Fibroblast of pulmonary artery (primary cell): Measurements from ENCODE around the gene KAZALD1.

Experiments
- DNase-seq: peaks from one replicate; pipeline ENCODE4 v3.0.0-alpha.2; 2010; ENCODE audit warnings: low read depth
- H3K4me3 ChIP-seq: replicated peaks from 2 replicates; pipeline ENCODE4 v1.5.1; 2011; ENCODE audit warnings: low read depth, mild to moderate bottlenecking, control low read depth, low read length, moderate library complexity
- TF ChIP-seq, protein P1 (sequence below): IDR thresholded peaks from 2 replicates; pipeline ENCODE4 v1.5.1; 2011; ENCODE audit warnings: mild to moderate bottlenecking, control low read depth, low read length, inconsistent platforms; ENCODE audit errors: missing control alignments

The KAZALD1 gene

DNA sequence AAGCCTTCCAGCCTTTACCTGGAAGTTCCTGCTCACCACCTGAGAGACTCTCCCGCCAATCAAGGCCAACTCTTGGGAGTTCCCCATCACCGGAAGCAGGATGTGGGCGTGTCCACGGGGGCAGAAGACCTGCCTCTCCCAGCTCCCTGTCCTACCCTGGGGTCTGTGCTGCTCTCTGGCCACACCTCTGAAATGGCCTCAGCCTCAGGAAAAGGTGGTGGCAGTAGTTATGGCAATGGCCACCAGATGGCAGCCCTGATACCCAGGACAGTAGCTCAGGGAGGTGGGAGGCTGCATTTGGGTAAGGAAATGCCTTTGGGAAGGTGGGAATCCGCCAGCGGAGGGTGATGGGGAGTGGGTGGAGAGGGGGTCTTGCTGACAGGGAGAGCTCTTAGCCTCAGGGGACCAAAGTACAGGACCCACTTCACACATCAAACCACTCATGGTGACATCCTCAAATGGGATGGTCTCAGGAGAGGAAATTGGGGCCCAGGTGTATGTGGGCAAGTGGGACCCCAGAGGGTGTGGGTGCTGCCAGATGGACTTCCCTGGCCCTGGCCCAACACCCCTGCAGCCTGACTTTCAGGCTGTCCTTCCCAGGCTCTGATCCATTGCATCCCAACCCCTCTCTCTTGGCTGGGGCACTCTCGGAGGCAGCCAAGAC, 33.9 kb downstream of the KAZALD1 start:
- peak; percentile 64 for DNase-seq
- H3K4me3 ChIP-seq: no peak overlapping the region
- TF ChIP-seq, protein P1, sequence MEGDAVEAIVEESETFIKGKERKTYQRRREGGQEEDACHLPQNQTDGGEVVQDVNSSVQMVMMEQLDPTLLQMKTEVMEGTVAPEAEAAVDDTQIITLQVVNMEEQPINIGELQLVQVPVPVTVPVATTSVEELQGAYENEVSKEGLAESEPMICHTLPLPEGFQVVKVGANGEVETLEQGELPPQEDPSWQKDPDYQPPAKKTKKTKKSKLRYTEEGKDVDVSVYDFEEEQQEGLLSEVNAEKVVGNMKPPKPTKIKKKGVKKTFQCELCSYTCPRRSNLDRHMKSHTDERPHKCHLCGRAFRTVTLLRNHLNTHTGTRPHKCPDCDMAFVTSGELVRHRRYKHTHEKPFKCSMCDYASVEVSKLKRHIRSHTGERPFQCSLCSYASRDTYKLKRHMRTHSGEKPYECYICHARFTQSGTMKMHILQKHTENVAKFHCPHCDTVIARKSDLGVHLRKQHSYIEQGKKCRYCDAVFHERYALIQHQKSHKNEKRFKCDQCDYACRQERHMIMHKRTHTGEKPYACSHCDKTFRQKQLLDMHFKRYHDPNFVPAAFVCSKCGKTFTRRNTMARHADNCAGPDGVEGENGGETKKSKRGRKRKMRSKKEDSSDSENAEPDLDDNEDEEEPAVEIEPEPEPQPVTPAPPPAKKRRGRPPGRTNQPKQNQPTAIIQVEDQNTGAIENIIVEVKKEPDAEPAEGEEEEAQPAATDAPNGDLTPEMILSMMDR: peak; percentile 87

DNA sequence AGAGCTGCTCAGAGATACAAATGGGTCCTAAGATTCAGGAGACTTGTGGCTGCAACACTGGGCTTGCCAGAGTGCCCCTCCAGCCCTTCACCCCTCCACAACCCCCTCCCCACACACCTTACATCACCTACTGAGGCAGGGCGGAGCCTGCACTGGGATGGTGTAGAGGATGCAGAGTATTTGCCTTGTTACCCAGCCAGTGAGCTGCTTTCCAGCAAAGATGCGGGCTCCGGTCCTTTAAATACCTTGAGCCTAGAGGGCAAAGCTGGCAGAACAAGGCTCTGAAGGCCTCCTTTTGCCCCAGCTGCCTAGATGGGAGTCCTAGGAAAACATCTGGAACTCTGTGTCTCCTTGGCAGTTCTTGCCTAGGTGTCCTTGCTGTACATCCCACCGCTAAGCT, 34.6 kb downstream of the KAZALD1 start:
- no peak overlapping the region for H3K4me3 ChIP-seq
- TF ChIP-seq, protein P1: no peak
- no peak for DNase-seq

DNA sequence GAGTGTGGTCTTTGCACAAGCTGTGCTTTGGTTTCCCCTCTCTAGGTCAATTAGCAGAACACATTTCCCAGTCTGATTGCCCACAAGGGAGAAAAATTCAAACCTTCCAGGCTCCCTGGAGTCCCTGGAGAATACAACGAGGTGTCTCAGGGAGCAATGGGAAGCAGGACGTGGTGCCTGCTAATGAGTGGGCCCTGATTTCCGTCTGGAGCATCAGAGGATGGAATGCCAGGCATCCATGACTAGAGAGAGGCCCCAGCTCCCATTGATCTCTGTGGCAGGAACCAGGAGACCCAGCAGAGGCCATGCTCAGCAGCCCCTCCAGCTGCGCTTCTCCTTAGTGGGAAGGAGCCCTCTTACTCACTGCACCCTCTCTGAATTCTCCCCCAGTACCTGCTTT, 36.1 kb downstream of the KAZALD1 start:
- no peak overlapping the region for H3K4me3 ChIP-seq
- TF ChIP-seq, protein P1: no peak
- no peak for DNase-seq

GRCh38 chr10:101099901-101100300, 38.1 kb downstream of the KAZALD1 start:
- no peak for DNase-seq
- no peak overlapping the region for H3K4me3 ChIP-seq
- TF ChIP-seq, protein P1: no peak

- no peak overlapping the region for H3K4me3 ChIP-seq
- no peak for DNase-seq
- TF ChIP-seq, protein P1: no peak
Observed at GRCh38 chr10:101101372-101101881, 39.6 kb downstream of the KAZALD1 start.

GRCh38 chr10:101103430-101103829, 41.6 kb downstream of the KAZALD1 start:
- DNase-seq: no peak
- H3K4me3 ChIP-seq: no peak overlapping the region
- TF ChIP-seq, protein P1: no peak

DNA sequence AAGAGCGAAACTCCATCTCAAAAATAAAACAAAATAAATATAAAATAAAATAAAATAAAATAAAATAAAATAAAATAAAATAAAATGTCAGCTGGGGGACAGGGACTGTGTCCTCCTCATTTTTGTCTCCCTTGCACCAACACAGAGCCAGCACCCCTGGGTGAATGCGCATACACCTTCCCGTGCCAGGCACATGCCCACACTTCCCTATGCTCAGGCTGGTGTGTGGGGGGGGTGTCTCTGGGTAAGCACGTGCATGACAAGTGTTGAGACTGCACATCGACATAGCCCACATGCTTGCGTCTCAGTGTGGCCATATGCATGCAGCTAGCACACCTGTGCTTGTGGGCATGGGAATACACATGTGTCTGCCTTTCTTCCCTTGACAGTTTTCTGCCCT, 44.6 kb downstream of the KAZALD1 start:
- no peak for DNase-seq
- TF ChIP-seq, protein P1: no peak
- H3K4me3 ChIP-seq: no peak overlapping the region
